HepG2 (cell line): ENCODE results near the gene SYTL5. TPM values are rescaled to one million over a fixed set of nuclear protein-coding genes. Genes with fewer than 3 reads are reported as not detected.

Experiments used
- ATF6 ChIP-seq: sonication (generic); formaldehyde crosslinking; conservative IDR thresholded peaks from 2 replicates; pipeline ENCODE4 v1.4.0; 2020; ENCODE audit warnings: missing genetic modification reagents
- DZIP1 ChIP-seq: sonication (generic); formaldehyde crosslinking; IDR thresholded peaks from 2 replicates; pipeline ENCODE4 v1.5.0; 2020; ENCODE audit warnings: mild to moderate bottlenecking, missing genetic modification reagents
- FOXO1 ChIP-seq: sonication (generic); formaldehyde crosslinking; IDR thresholded peaks from 2 replicates; pipeline ENCODE4 v1.4.0; 2020; ENCODE audit warnings: missing genetic modification reagents
- HMGA1 ChIP-seq: sonication (generic); formaldehyde crosslinking; conservative IDR thresholded peaks from 2 replicates; pipeline ENCODE4 v1.4.0; 2020; ENCODE audit warnings: missing genetic modification reagents
- HNRNPUL1 ChIP-seq: fragments of 200-400 bp; formaldehyde crosslinking; IDR thresholded peaks from 2 replicates; pipeline ENCODE4 v1.6.1; 2017; ENCODE audit warnings: low read depth, mild to moderate bottlenecking, low read length, moderate library complexity
- MNT ChIP-seq: fragments of 450-650 bp; IDR thresholded peaks from 2 replicates; pipeline ENCODE4 v1.6.1; 2016
- RBM22 ChIP-seq: fragments of 200-400 bp; formaldehyde crosslinking; optimal IDR thresholded peaks from 2 replicates; pipeline ENCODE3; 2017; ENCODE audit warnings: mild to moderate bottlenecking, low read length, moderate library complexity
- SP4 ChIP-seq: sonication (generic); formaldehyde crosslinking; IDR thresholded peaks from 2 replicates; pipeline ENCODE4 v1.8.1; 2023; ENCODE audit warnings: mild to moderate bottlenecking, missing genetic modification reagents
- TBX3 ChIP-seq: fragments of 450-650 bp; IDR thresholded peaks from 2 replicates; pipeline ENCODE4 v1.6.1; 2017; ENCODE audit warnings: antibody characterized with exemption, mild to moderate bottlenecking, inconsistent platforms, borderline replicate concordance
- TEAD2 ChIP-seq: sonication (generic); formaldehyde crosslinking; IDR thresholded peaks from 2 replicates; pipeline ENCODE4 v1.9.0; 2021; ENCODE audit warnings: missing genetic modification reagents
- ZNF264 ChIP-seq: sonication (generic); formaldehyde crosslinking; IDR thresholded peaks from 2 replicates; pipeline ENCODE4 v1.4.0; 2020; ENCODE audit warnings: missing genetic modification reagents
- ZNF724P ChIP-seq: sonication (generic); formaldehyde crosslinking; IDR thresholded peaks from 2 replicates; pipeline ENCODE4 v1.8.0; 2022; ENCODE audit warnings: missing genetic modification reagents, borderline replicate concordance
- ZSCAN31 ChIP-seq: sonication (generic); formaldehyde crosslinking; IDR thresholded peaks from 2 replicates; pipeline ENCODE4 v1.5.0; 2020; ENCODE audit warnings: low read depth, mild to moderate bottlenecking, missing genetic modification reagents
- polyA plus RNA-seq, 8 experiments: library from polyadenylated mRNA; depleted of rRNA in 3 of 8; stranded (reverse) in 7 of 8; unstranded in 1 of 8; fragments of >200 nt; fragmentation: Illumina TruSeq in 4 of 8; extraction: Trizol in 4 of 8; gene quantifications; 2 replicates each; pipeline versions ENCODE4 v1.2.1 to v1.2.3, GENCODE V29; 2011 to 2016; ENCODE audit warnings: low read depth in 4 of 8, missing spikeins in 1 of 8, mixed read lengths in 1 of 8; ENCODE audit not compliant: insufficient read depth in 1 of 8
- total RNA-seq, 5 experiments: library from RNA; depleted of rRNA; stranded (reverse); fragments of >200 nt; fragmentation: Illumina TruSeq; extraction: Trizol; gene quantifications; 2 replicates each; pipeline ENCODE4 v1.2.3, GENCODE V29; 2016; ENCODE audit warnings: low read depth in 1 of 5
- TF ChIP-seq, protein P1 (sequence below): sonication (generic); formaldehyde crosslinking; IDR thresholded peaks from one replicate; pipeline ENCODE4 v1.5.1; 2020; ENCODE audit warnings: mild to moderate bottlenecking, missing genetic modification reagents; ENCODE audit errors: not compliant biosample characterization

Gene SYTL5
- total and polyA plus RNA-seq, 2 of the 13 experiments (the other 11 are each of a cell fraction or from before 2014, with no cell fraction given), result not detected

- no peak for TF ChIP-seq HNRNPUL1
- no peak for TF ChIP-seq MNT
- peak; percentile 77 for TF ChIP-seq FOXO1 (CRISPR knock-in tag)
- no peak for TF ChIP-seq ATF6 (CRISPR knock-in tag)
- TF ChIP-seq HMGA1 (CRISPR knock-in tag), result no peak
- TF ChIP-seq DZIP1 (CRISPR knock-in tag), result no peak
- no peak for TF ChIP-seq ZNF724P (CRISPR knock-in tag)
- no peak for TF ChIP-seq ZSCAN31 (CRISPR knock-in tag)
- TF ChIP-seq TEAD2 (CRISPR knock-in tag), result no peak
- peak; percentile 96 for TF ChIP-seq TBX3
- peak; percentile 30; the same call in 1 of the 2 replicates for TF ChIP-seq ZNF264
- no peak for TF ChIP-seq SP4 (CRISPR knock-in tag)
- TF ChIP-seq RBM22, result no peak
- TF ChIP-seq, protein P1, sequence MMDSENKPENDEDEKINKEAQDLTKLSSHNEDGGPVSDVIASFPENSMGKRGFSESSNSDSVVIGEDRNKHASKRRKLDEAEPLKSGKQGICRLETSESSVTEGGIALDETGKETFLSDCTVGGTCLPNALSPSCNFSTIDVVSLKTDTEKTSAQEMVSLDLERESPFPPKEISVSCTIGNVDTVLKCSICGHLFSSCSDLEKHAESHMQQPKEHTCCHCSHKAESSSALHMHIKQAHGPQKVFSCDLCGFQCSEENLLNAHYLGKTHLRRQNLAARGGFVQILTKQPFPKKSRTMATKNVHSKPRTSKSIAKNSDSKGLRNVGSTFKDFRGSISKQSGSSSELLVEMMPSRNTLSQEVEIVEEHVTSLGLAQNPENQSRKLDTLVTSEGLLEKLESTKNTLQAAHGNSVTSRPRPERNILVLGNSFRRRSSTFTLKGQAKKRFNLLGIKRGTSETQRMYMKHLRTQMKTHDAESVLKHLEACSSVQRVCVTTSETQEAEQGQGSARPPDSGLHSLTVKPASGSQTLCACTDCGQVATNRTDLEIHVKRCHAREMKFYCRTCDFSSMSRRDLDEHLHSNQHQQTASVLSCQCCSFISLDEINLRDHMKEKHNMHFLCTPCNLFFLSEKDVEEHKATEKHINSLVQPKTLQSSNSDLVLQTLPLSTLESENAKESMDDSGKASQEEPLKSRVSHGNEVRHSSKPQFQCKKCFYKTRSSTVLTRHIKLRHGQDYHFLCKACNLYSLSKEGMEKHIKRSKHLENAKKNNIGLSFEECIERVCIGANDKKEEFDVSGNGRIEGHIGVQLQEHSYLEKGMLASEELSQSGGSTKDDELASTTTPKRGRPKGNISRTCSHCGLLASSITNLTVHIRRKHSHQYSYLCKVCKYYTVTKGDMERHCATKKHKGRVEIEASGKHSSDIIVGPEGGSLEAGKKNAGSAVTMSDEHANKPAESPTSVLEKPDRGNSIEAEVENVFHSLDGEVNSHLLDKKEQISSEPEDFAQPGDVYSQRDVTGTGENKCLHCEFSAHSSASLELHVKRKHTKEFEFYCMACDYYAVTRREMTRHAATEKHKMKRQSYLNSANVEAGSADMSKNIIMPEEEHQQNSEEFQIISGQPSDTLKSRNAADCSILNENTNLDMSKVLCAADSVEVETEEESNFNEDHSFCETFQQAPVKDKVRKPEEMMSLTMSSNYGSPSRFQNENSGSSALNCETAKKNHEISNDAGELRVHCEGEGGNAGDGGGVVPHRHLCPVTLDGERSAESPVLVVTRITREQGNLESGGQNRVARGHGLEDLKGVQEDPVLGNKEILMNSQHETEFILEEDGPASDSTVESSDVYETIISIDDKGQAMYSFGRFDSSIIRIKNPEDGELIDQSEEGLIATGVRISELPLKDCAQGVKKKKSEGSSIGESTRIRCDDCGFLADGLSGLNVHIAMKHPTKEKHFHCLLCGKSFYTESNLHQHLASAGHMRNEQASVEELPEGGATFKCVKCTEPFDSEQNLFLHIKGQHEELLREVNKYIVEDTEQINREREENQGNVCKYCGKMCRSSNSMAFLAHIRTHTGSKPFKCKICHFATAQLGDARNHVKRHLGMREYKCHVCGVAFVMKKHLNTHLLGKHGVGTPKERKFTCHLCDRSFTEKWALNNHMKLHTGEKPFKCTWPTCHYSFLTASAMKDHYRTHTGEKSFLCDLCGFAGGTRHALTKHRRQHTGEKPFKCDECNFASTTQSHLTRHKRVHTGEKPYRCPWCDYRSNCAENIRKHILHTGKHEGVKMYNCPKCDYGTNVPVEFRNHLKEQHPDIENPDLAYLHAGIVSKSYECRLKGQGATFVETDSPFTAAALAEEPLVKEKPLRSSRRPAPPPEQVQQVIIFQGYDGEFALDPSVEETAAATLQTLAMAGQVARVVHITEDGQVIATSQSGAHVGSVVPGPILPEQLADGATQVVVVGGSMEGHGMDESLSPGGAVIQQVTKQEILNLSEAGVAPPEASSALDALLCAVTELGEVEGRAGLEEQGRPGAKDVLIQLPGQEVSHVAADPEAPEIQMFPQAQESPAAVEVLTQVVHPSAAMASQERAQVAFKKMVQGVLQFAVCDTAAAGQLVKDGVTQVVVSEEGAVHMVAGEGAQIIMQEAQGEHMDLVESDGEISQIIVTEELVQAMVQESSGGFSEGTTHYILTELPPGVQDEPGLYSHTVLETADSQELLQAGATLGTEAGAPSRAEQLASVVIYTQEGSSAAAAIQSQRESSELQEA (CRISPR knock-in tag), result no peak
Measured at GRCh38 chrX:37959212-37960021, 46.9 kb upstream of the SYTL5 start (continued).
